Stimulated activated CD8-positive, alpha-beta memory T cell treated with anti-CD3 and anti-CD28 coated beads, Interleukin-2, amount 100 ng/mL, for 48 hours (primary cell): ENCODE measurements around the gene PNLIPRP2.

Source experiments
- DNase-seq, 2 donors: peaks; one replicate each; pipeline ENCODE4 v3.0.0-alpha.2; 2020; ENCODE audit warnings: low read depth in 2 of 2

PNLIPRP2 gene

DNA sequence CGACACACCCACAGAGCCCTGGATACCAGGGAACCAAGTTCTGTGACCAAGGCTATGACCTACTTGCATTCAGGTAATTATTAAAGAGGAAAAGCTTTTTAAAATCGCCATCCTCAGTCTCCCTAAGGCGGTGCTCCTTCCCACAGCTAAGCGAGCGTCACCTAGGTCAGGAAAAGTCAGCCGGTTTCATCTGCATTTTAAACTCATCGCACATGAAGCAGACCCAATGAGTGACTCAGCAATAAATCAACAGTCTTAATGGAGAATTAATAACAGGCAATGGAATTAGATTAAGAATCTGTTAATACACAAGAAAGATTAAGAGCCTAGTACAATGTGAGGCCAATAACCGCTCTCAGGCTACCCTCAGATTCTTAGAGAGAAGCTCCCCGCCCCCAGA, 62.4 kb downstream of the PNLIPRP2 start:
- DNase-seq, result no peak

- no peak for DNase-seq
Measured at GRCh38 chr10:116683821-116684220, 63.1 kb downstream of the PNLIPRP2 start.

DNA sequence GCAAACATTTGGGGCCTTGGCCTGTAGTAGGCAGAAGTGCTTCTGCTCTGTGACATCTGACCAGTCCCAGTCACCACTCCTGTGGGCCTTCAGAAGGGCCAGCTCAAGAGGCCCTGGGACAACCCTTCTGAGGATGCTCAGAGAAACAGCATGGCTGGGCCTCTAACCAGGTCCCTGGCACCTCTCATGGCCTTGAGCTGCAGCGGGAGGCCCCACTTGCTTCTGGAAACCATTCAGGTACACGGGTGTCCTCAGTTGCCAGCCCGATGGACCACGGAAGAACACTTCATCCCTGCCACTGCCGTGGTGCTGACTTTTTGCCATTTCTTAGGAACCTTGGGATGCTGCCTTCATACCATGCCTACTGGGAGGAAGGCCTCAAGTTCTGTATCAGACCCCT, 64.0 kb downstream of the PNLIPRP2 start:
- DNase-seq, result no peak

- no peak for DNase-seq
Measured at GRCh38 chr10:116685807-116686206, 65.1 kb downstream of the PNLIPRP2 start.

DNA sequence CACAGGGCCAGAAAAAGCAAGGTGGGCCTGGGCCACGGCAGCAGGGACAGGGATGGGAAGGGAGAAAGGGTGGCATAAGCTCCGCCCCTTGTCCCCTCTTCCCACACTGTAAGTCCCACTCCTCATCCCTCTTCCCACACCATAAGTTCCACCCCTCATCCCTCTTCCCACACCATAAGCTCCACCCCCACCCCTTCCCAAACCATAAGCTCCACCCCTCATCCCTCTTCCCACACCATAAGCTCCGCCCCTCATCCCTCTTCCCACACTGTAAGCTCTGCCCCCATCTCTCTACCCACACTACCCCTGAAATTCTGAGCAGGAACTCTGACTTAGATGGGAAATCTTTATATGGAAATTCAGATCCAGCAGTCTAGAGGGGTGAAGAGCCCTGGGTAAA, 65.9 kb downstream of the PNLIPRP2 start:
- no peak for DNase-seq

DNA sequence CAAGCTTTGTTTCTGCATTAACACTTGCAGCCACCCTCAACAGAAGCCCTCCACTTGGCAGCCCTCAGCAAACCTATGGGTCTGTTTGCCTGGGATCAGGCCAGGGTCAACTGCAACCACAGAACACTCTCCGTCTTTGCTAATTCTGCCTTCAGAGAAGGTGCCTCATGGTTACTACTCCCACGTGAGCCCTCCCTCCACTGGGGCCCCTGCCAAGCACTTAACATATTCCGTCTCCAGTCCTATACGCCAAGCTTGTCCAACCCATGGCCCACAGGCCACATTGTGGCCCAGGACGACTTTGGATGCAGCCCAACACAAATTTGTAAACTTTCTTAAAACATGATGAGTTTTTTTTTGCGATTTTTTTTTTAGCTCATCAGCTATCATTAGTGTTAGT, 66.9 kb downstream of the PNLIPRP2 start:
- no peak for DNase-seq

DNA sequence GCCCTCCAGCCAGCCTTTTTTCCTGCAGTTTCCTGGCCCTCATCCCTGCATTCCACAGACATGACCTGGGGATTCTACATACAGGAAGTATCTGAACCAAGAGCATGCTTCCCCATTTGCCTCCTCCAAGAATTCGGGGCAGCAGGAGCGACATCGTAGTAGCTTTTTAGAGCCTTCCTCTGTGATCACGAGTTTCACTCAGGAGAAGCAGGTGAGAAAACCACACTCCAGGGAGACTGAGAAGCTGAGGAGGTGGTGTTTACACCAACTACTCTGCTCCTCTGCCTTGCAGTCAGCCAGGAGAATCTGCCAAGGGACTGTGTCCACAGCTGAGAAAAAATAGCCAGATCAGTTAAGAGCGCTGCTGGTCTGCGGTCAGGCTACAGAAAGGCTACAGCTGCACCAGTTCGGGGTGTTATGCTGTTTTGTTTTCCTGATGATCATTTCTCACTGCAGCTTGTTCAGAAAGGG, 67.5 kb downstream of the PNLIPRP2 start:
- DNase-seq, result no peak

- DNase-seq, result no peak
Measured at GRCh38 chr10:116688741-116689495, 68.2 kb downstream of the PNLIPRP2 start.

GRCh38 chr10:116689744-116690143, 69.0 kb downstream of the PNLIPRP2 start:
- DNase-seq, result no peak

GRCh38 chr10:116690356-116691322, 69.9 kb downstream of the PNLIPRP2 start:
- no peak for DNase-seq

GRCh38 chr10:116691635-116692034, 70.9 kb downstream of the PNLIPRP2 start:
- no peak for DNase-seq

DNA sequence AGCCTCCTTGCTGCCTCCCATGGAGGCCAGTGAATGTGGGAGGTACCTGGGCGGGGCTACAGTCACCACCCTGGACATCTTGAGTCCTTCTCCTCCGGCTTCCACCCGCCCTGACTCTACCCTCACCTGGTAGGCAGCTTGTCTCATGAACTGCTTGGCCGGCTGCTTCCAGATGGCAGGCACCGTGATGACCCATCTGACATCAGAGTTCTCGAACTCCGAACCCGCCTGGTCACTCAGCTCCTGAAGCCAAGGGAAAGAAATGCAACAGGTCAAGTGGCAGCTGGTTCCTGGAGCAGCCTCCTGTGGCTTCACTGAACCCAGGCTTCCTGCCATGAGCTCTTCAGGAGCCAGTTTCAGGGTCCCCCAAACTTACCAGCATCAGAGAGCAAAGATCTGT, 71.5 kb downstream of the PNLIPRP2 start:
- DNase-seq, result no peak

- DNase-seq, result no peak
Measured at GRCh38 chr10:116694243-116694926, 73.6 kb downstream of the PNLIPRP2 start.
